NB4 (cell line): ENCODE results near the gene SLC4A3.

Source experiments
- DNase-seq: peaks from one replicate; pipeline ENCODE4 v3.0.0; 2010; ENCODE audit warnings: low read depth
- H3K4me3 ChIP-seq: one replicate; pipeline ENCODE4 v1.5.1; 2011; ENCODE audit warnings: mild to moderate bottlenecking, low read depth, low read length, moderate library complexity
- MYC ChIP-seq: IDR thresholded peaks from 2 replicates; pipeline ENCODE4 v1.6.1; 2011; ENCODE audit warnings: low read depth, low read length
- POLR2A ChIP-seq: IDR thresholded peaks from 2 replicates; pipeline ENCODE4 v1.6.1; 2011; ENCODE audit warnings: mild to moderate bottlenecking; ENCODE audit not compliant: insufficient read length; ENCODE audit errors: extremely low read depth
- TF ChIP-seq, protein P1 (sequence below): IDR thresholded peaks from one replicate; pipeline ENCODE4 v1.5.1; 2012; ENCODE audit warnings: low read depth, low read length
- TF ChIP-seq, protein P2 (sequence below): IDR thresholded peaks from 2 replicates; pipeline ENCODE4 v1.6.1; 2011; ENCODE audit warnings: low read depth, low read length

The SLC4A3 gene, protein sequence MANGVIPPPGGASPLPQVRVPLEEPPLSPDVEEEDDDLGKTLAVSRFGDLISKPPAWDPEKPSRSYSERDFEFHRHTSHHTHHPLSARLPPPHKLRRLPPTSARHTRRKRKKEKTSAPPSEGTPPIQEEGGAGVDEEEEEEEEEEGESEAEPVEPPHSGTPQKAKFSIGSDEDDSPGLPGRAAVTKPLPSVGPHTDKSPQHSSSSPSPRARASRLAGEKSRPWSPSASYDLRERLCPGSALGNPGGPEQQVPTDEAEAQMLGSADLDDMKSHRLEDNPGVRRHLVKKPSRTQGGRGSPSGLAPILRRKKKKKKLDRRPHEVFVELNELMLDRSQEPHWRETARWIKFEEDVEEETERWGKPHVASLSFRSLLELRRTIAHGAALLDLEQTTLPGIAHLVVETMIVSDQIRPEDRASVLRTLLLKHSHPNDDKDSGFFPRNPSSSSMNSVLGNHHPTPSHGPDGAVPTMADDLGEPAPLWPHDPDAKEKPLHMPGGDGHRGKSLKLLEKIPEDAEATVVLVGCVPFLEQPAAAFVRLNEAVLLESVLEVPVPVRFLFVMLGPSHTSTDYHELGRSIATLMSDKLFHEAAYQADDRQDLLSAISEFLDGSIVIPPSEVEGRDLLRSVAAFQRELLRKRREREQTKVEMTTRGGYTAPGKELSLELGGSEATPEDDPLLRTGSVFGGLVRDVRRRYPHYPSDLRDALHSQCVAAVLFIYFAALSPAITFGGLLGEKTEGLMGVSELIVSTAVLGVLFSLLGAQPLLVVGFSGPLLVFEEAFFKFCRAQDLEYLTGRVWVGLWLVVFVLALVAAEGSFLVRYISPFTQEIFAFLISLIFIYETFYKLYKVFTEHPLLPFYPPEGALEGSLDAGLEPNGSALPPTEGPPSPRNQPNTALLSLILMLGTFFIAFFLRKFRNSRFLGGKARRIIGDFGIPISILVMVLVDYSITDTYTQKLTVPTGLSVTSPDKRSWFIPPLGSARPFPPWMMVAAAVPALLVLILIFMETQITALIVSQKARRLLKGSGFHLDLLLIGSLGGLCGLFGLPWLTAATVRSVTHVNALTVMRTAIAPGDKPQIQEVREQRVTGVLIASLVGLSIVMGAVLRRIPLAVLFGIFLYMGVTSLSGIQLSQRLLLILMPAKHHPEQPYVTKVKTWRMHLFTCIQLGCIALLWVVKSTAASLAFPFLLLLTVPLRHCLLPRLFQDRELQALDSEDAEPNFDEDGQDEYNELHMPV

DNA sequence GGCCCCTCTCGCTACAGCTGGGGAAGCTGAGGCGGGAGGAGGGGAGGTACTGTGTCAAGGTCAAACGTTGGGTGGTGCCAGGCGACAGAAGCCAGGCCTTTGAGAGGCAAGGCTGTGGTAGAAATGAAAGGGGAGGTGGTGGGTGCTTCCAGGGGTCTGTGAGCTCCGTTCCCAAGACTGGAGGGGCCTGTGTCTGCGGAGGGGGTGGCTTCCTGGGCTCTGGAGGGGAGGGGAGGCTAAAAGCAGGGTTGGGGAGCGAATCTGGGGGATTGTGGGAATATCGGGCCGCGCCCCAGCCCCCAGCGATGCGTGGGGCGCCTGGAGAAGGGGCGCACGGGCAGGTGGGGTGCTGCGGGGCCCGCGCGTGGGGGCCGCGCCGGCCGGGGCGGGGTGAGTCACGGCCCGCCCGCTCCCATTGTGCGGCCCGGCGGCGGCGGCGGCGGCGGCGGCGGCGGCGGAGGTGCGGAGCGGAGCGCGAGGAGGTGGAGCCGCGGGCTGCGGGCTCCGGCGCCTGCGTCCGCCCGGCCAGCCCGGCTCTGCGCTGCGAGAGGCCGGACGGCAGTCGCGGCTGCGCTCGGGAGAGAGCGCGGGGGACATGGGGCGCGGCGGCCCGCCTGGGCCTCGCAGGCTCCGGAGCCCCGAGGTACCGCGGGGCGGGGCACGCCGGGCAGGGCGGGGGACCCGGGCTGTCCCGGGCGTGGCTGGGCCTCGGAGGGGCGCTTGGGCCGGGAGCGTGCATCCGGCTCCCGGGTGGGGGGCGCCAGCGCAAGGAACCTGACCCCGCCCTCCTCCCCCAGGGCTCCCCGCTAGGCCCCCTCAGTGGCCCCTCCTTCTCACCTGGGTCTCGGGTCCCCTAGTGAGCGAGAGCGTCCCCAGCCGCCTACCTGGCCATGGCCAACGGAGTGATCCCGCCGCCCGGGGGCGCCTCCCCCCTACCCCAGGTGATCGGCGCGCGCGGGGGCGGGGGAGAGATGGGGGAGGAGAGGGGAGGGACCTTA, at the start of gene SLC4A3:
Gene SLC4A3 (plus strand): TSS at position 528 of the 998 bp plus-strand sequence. CDS start 363 bp downstream, at position 891.
- TF ChIP-seq MYC (no peak), POLR2A (no peak)
- TF ChIP-seq, protein P1, sequence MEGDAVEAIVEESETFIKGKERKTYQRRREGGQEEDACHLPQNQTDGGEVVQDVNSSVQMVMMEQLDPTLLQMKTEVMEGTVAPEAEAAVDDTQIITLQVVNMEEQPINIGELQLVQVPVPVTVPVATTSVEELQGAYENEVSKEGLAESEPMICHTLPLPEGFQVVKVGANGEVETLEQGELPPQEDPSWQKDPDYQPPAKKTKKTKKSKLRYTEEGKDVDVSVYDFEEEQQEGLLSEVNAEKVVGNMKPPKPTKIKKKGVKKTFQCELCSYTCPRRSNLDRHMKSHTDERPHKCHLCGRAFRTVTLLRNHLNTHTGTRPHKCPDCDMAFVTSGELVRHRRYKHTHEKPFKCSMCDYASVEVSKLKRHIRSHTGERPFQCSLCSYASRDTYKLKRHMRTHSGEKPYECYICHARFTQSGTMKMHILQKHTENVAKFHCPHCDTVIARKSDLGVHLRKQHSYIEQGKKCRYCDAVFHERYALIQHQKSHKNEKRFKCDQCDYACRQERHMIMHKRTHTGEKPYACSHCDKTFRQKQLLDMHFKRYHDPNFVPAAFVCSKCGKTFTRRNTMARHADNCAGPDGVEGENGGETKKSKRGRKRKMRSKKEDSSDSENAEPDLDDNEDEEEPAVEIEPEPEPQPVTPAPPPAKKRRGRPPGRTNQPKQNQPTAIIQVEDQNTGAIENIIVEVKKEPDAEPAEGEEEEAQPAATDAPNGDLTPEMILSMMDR: no peak
- TF ChIP-seq, protein P2, sequence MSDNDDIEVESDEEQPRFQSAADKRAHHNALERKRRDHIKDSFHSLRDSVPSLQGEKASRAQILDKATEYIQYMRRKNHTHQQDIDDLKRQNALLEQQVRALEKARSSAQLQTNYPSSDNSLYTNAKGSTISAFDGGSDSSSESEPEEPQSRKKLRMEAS: no peak
- H3K4me3 ChIP-seq: no peak within 1 kb of the TSS
- no peak for DNase-seq

DNA sequence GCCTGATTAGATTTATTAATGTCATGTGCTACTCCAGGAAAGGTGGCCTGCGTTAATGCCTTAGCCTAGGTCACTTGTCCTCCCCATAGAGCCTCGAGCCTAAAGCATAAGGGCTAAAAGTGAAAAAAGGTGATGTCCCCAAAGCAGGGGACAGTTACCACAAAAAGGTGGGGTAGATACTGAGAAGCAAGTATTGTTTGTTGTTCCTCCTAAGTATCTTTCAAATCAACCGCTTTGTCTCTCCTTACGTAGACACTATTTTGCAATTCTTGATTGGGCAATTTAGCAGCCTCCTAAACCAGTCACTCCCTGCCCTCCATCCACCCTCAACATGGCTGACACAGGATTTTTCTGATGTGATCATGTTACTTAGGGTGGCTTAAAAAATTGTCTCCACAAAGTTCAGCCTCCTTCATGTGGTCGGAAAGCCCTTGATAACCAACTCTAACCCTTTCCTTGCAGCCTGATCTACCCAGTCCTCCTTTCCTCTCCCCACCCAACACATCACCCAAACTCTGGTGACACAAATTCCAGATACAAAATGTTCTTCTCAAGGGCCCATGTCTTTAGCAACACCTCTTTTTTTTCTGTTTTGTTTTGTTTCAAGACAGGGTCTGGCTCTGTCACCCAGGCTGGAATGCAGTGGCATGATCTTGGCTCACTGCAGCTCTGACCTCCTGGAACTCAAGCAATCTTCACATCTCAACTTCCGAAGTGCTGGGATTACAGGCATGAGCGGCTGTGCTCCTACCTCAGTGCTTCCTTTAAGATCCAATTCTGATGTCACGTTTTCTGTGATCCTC, 48.4 kb upstream of the SLC4A3 start:
- DNase-seq: peak; percentile 89

DNA sequence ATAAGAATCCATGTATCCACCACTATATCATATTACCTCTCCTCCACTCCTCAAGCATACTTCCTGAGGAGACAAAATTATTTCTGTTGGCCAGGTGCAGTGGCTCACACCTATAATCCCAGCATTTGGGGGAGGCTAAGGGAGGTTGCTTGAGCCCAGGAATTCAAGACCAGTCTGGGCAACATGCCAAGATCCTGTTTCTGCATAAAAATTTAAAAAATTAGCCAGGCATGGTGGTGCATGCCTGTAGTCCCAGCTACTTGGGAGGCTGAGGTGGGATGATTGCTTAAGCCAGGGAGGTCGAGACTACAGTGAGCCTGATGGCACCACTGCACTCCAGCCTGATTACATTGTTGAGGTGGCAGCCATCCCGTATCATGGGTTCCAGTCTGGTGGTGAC, 46.1 kb upstream of the SLC4A3 start:
- DNase-seq: no peak
- TF ChIP-seq, protein P1: no peak
- no peak for TF ChIP-seq POLR2A
- TF ChIP-seq, protein P2: no peak
- TF ChIP-seq MYC: no peak
- H3K4me3 ChIP-seq: no peak overlapping the region

More for the DNA sequence above, 48.4 kb upstream of the SLC4A3 start:
- TF ChIP-seq POLR2A: no peak
- TF ChIP-seq, protein P1: no peak
- TF ChIP-seq, protein P2: peak; percentile 36
- 0 out of 2 replicates have a peak, but pooled peaks have one; percentile 36 for TF ChIP-seq MYC
- no peak overlapping the region for H3K4me3 ChIP-seq

DNA sequence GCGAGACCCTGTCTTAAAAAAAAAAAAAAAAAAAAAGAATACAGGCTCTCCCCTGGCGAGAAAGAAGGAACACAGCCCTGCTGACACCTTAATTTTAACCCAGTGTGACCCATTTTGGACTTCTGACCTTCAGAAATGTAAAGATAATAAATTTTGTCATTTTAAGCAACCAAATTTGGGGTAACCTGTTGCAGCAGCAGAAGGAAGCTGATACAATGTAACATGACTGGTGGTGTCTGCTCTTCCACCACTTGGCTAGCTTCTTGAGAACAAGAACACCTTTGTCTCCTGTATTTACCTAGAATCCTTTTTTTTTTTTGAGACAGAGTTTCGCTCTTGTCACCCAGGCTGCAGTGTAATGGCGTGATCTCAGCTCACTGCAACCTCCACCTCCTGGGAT, 36.3 kb upstream of the SLC4A3 start:
- no peak overlapping the region for H3K4me3 ChIP-seq
- no peak for TF ChIP-seq MYC
- TF ChIP-seq, protein P2: no peak
- TF ChIP-seq POLR2A: no peak
- TF ChIP-seq, protein P1: no peak
- no peak for DNase-seq
